Tibial artery (tissue), 4 donors: ENCODE results near the gene SMARCB1.

Experiments
- DNase-seq, 2 donors: peaks; one replicate each; pipeline ENCODE4 v3.0.0-alpha.2; 2019
- H3K27ac ChIP-seq, 2 donors: fragments of 200-600 bp; sonication (generic) in 1 of 2; 1 replicate in 1 of 2; 2 replicates in 1 of 2; pipeline ENCODE4 v1.5.1; 2018 to 2019; ENCODE audit warnings: mild to moderate bottlenecking in 1 of 2
- H3K27me3 ChIP-seq, 2 donors: fragments of 200-600 bp; sonication (generic) in 1 of 2; one replicate each; pipeline versions ENCODE4 v1.5.1 to v1.6.0; 2016 to 2019
- H3K36me3 ChIP-seq, 3 donors: fragments of 200-600 bp; sonication (generic) in 2 of 3; one replicate each; pipeline ENCODE4 v1.5.1; 2016 to 2019; ENCODE audit warnings: mild to moderate bottlenecking in 2 of 3
- H3K4me1 ChIP-seq, 4 donors: fragments of 200-600 bp; sonication (generic) in 2 of 4; 1 replicate in 3 of 4; 2 replicates in 1 of 4; pipeline ENCODE4 v1.5.1; 2016 to 2019
- H3K4me3 ChIP-seq, 2 donors: fragments of 200-600 bp; sonication (generic) in 1 of 2; 1 replicate in 1 of 2; 2 replicates in 1 of 2; pipeline ENCODE4 v1.5.1; 2018 to 2019; ENCODE audit warnings: mild to moderate bottlenecking in 2 of 2
- H3K9me3 ChIP-seq, 3 donors: fragments of 200-600 bp; sonication (generic) in 1 of 3; one replicate each; pipeline ENCODE4 v1.5.1; 2016 to 2019
- CTCF ChIP-seq, 2 experiments: fragments of 200-600 bp in 1 of 2; fragments of 450-650 bp in 1 of 2; IDR thresholded peaks; one replicate each; pipeline ENCODE4 v1.5.1; 2017 to 2019; ENCODE audit warnings: antibody characterized with exemption in 2 of 2, mild to moderate bottlenecking in 1 of 2, moderate library complexity in 1 of 2
- intact Hi-C: fragments of 100-400 bp; cut with DNase I; formaldehyde crosslinking; loops from one replicate; pipeline ENCODE4 v1.15.0; 2023; ENCODE audit warnings: low total_unique reads

The SMARCB1 gene

GRCh38 chr22:23754980-23755636 lies 31.7 kb upstream of the SMARCB1 start:
- H3K27ac ChIP-seq: no peak overlapping the region
- no peak for DNase-seq
- intact Hi-C loops: loop anchor here (10.0 kb wide), 1 partner anchor 230 kb away; no protein-coding TSS in a partner anchor
- H3K4me3 ChIP-seq: no peak overlapping the region
- peaks cover 0 to 11% (median 4%) of the 10 kb centered on the region in 4 donors for H3K4me1 ChIP-seq
- no peaks in the 10 kb centered on the region for H3K9me3 ChIP-seq
- H3K36me3 ChIP-seq: no peaks in the 10 kb centered on the region
- no peak for TF ChIP-seq CTCF (IDR thresholded peaks at IDR 0.05)
- H3K27me3 ChIP-seq: no peaks in the 10 kb centered on the region

GRCh38 chr22:23755711-23756110 lies 31.1 kb upstream of the SMARCB1 start:
- Histone ChIP-seq H3K36me3 (no peaks in the 10 kb centered on the region), H3K4me3 (no peak overlapping the region), H3K27ac (no peak overlapping the region), H3K9me3 (no peaks in the 10 kb centered on the region), H3K4me1 (peaks cover 0 to 6% (median 1%) of the 10 kb centered on the region in 4 donors), H3K27me3 (no peaks in the 10 kb centered on the region)
- DNase-seq: no peak
- intact Hi-C loops: loop anchor here (10.0 kb wide), 1 partner anchor 231 kb away; no protein-coding TSS in a partner anchor
- no peak for TF ChIP-seq CTCF (IDR thresholded peaks at IDR 0.05)

GRCh38 chr22:23756891-23757290 lies 29.9 kb upstream of the SMARCB1 start:
- Histone ChIP-seq H3K27me3 (no peaks in the 10 kb centered on the region), H3K4me3 (no peak overlapping the region), H3K4me1 (no peaks in the 10 kb centered on the region), H3K27ac (no peak overlapping the region), H3K36me3 (no peaks in the 10 kb centered on the region), H3K9me3 (no peaks in the 10 kb centered on the region)
- TF ChIP-seq CTCF (IDR thresholded peaks at IDR 0.05): no peak
- intact Hi-C loops: loop anchor here (10.0 kb wide), 1 partner anchor 232 kb away; no protein-coding TSS in a partner anchor
- no peak for DNase-seq

GRCh38 chr22:23759566-23759965 lies 27.2 kb upstream of the SMARCB1 start:
- Histone ChIP-seq H3K9me3 (no peaks in the 10 kb centered on the region), H3K4me1 (peaks cover 0 to 20% (median 18%) of the 10 kb centered on the region in 4 donors), H3K27me3 (no peaks in the 10 kb centered on the region), H3K27ac (no peak overlapping the region), H3K4me3 (no peak overlapping the region), H3K36me3 (no peaks in the 10 kb centered on the region)
- TF ChIP-seq CTCF (IDR thresholded peaks at IDR 0.05): no peak
- DNase-seq: no peak
- intact Hi-C loops: loop anchor here (10.0 kb wide), 1 partner anchor 235 kb away; no protein-coding TSS in a partner anchor

GRCh38 chr22:23760056-23760455 lies 26.7 kb upstream of the SMARCB1 start:
- Histone ChIP-seq H3K4me3 (no peak overlapping the region), H3K4me1 (peaks cover 0 to 25% (median 21%) of the 10 kb centered on the region in 4 donors), H3K9me3 (no peaks in the 10 kb centered on the region), H3K27me3 (no peaks in the 10 kb centered on the region), H3K27ac (no peak overlapping the region), H3K36me3 (peaks cover 0 to 4% (median 0%) of the 10 kb centered on the region in 3 donors)
- no peak for DNase-seq
- intact Hi-C loops: no loop called here
- TF ChIP-seq CTCF (IDR thresholded peaks at IDR 0.05): no peak
